Fibroblast of lung (primary cell): ENCODE data around the gene JUP. TPM values are rescaled to one million over a fixed set of nuclear protein-coding genes. Genes with fewer than 3 reads are reported as not detected.

Source experiments
- DNase-seq, 2 donors: peaks; one replicate each; pipeline versions ENCODE4 v3.0.0 to v3.0.0-alpha.2; 2010; ENCODE audit warnings: low read depth in 2 of 2
- H2AFZ ChIP-seq: 2 replicates; pipeline ENCODE4 v1.5.1; 2012; ENCODE audit warnings: low read length, control low read depth, inconsistent platforms
- H3K27ac ChIP-seq: 2 replicates; pipeline ENCODE4 v1.5.1; 2011; ENCODE audit warnings: low read length, control low read depth; ENCODE audit not compliant: insufficient read depth
- H3K27me3 ChIP-seq: 2 replicates; pipeline ENCODE4 v1.5.1; 2011; ENCODE audit warnings: mild to moderate bottlenecking, low read length; ENCODE audit not compliant: control insufficient read depth, insufficient read depth
- H3K36me3 ChIP-seq: 2 replicates; pipeline ENCODE4 v1.5.1; 2011; ENCODE audit warnings: low read length; ENCODE audit not compliant: control insufficient read depth, insufficient read depth
- H3K4me1 ChIP-seq: 2 replicates; pipeline ENCODE4 v1.5.1; 2011; ENCODE audit warnings: low read length; ENCODE audit not compliant: control insufficient read depth, insufficient read depth; ENCODE audit errors: extremely low read depth
- H3K4me2 ChIP-seq: 2 replicates; pipeline ENCODE4 v1.5.1; 2011; ENCODE audit warnings: low read length, control low read depth; ENCODE audit not compliant: insufficient read depth; ENCODE audit errors: extremely low read depth
- H3K4me3 ChIP-seq, 4 experiments: fragments of 200-600 bp in 1 of 4; sonication (generic) in 1 of 4; replicated peaks in 1 of 4; 2 replicates each; pipeline ENCODE4 v1.5.1; 2011 to 2016; ENCODE audit warnings: low read length in 4 of 4, low read depth in 3 of 4, mild to moderate bottlenecking in 3 of 4, control low read depth in 2 of 4, inconsistent platforms in 1 of 4, mixed read lengths in 1 of 4; ENCODE audit not compliant: insufficient read depth in 1 of 4; ENCODE audit errors: control extremely low read depth in 1 of 4
- H3K79me2 ChIP-seq: 2 replicates; pipeline ENCODE4 v1.5.1; 2012; ENCODE audit warnings: mild to moderate bottlenecking, low read length, inconsistent platforms; ENCODE audit not compliant: control insufficient read depth, insufficient read depth
- H3K9ac ChIP-seq: 2 replicates; pipeline ENCODE4 v1.5.1; 2011; ENCODE audit warnings: mild to moderate bottlenecking, low read length, control low read depth; ENCODE audit not compliant: insufficient read depth
- H3K9me3 ChIP-seq: 2 replicates; pipeline ENCODE4 v1.5.1; 2012; ENCODE audit warnings: low read depth, low read length; ENCODE audit not compliant: control insufficient read depth, insufficient read depth
- H4K20me1 ChIP-seq: 2 replicates; pipeline ENCODE4 v1.5.1; 2011; ENCODE audit warnings: low read length; ENCODE audit not compliant: control insufficient read depth, insufficient read depth; ENCODE audit errors: extremely low read depth
- CTCF ChIP-seq, 2 donors: IDR thresholded peaks in 1 of 2; conservative IDR thresholded peaks in 1 of 2; 1 replicate in 1 of 2; 2 replicates in 1 of 2; pipeline ENCODE4 v1.5.1; 2011 to 2012; ENCODE audit warnings: low read length in 2 of 2, control low read depth in 1 of 2, inconsistent platforms in 1 of 2, low read depth in 1 of 2, mild to moderate bottlenecking in 1 of 2
- EZH2 ChIP-seq: IDR thresholded peaks from 2 replicates; pipeline ENCODE4 v1.5.1; 2012; ENCODE audit warnings: low read length, control low read depth, mild to moderate bottlenecking; ENCODE audit errors: missing control alignments
- polyA plus RNA-seq, 2 donors: library from polyadenylated mRNA; depleted of rRNA in 1 of 2; stranded (reverse) in 1 of 2; unstranded in 1 of 2; fragments of >200 nt; gene quantifications; 2 replicates each; pipeline ENCODE4 v1.2.1, GENCODE V29; 2011 to 2012; ENCODE audit warnings: missing spikeins in 1 of 2
- total RNA-seq: library from RNA; depleted of rRNA; stranded (reverse); fragments of >200 nt; gene quantifications from 2 replicates; pipeline ENCODE4 v1.2.1, GENCODE V29; 2014

Gene JUP
- total and polyA plus RNA-seq, 2 donors (not counting 1 experiment from before 2014, with no cell fraction given) = 3.2 to 13.2 TPM

- TF ChIP-seq EZH2 (no peak), CTCF (conservative IDR thresholded peaks at IDR 0.05 in 1 of 2, IDR thresholded peaks at IDR 0.05 in 1 of 2; ENCODE audit: low read depth in 1 of 2, low read length in 2 of 2) (no peak)
- H3K79me2 ChIP-seq = no peaks in the 10 kb centered on the region
- H3K4me1 ChIP-seq = no peaks in the 10 kb centered on the region
- DNase-seq = no peak
- no peaks in the 10 kb centered on the region for H3K36me3 ChIP-seq
- no peaks in the 10 kb centered on the region for H3K9me3 ChIP-seq
- no peak overlapping the region for H3K27ac ChIP-seq
- no peak overlapping the region for H3K4me3 ChIP-seq
- H3K9ac ChIP-seq = no peak overlapping the region
- no peak overlapping the region for H2AFZ ChIP-seq
- H3K27me3 ChIP-seq = no peaks in the 10 kb centered on the region
- H3K4me2 ChIP-seq = no peak overlapping the region
- no peaks in the 10 kb centered on the region for H4K20me1 ChIP-seq
Observed at GRCh38 chr17:41767324-41768042, 19.0 kb downstream of the JUP start.

- Histone ChIP-seq H4K20me1 (no peaks in the 10 kb centered on the region), H3K9ac (no peak overlapping the region), H3K36me3 (no peaks in the 10 kb centered on the region), H3K79me2 (no peaks in the 10 kb centered on the region), H3K9me3 (no peaks in the 10 kb centered on the region), H2AFZ (no peak overlapping the region), H3K4me3 (no peak overlapping the region), H3K27ac (no peak overlapping the region), H3K4me1 (no peaks in the 10 kb centered on the region), H3K27me3 (no peaks in the 10 kb centered on the region), H3K4me2 (no peak overlapping the region)
- no peak for DNase-seq
- no peak for TF ChIP-seq EZH2
- TF ChIP-seq CTCF (conservative IDR thresholded peaks at IDR 0.05 in 1 of 2, IDR thresholded peaks at IDR 0.05 in 1 of 2; ENCODE audit: low read depth in 1 of 2, low read length in 2 of 2) = no peak
Observed at GRCh38 chr17:41766135-41766534, 20.4 kb downstream of the JUP start.

GRCh38 chr17:41763327-41763726 is 23.2 kb downstream of the JUP start:
- Histone ChIP-seq H2AFZ (no peak overlapping the region), H4K20me1 (no peaks in the 10 kb centered on the region), H3K27ac (no peak overlapping the region), H3K36me3 (no peaks in the 10 kb centered on the region), H3K4me1 (no peaks in the 10 kb centered on the region), H3K4me3 (no peak overlapping the region), H3K79me2 (no peaks in the 10 kb centered on the region), H3K4me2 (no peak overlapping the region), H3K9ac (no peak overlapping the region), H3K27me3 (no peaks in the 10 kb centered on the region), H3K9me3 (no peaks in the 10 kb centered on the region)
- DNase-seq = no peak
- TF ChIP-seq CTCF (conservative IDR thresholded peaks at IDR 0.05 in 1 of 2, IDR thresholded peaks at IDR 0.05 in 1 of 2; ENCODE audit: low read depth in 1 of 2, low read length in 2 of 2) (no peak), EZH2 (no peak)
